ENCODE data around the gene RAB11FIP4. TPM values are rescaled to one million over a fixed set of nuclear protein-coding genes. Genes with fewer than 3 reads are reported as not detected.

RAB11FIP4 gene
- total and polyA plus RNA-seq, 9 of the 15 experiments (the other 6 are each of a cell fraction or from before 2014, with no cell fraction given) = 0.62 to 16.6 (median 8.9) TPM

GRCh38 chr17:31457391-31458234 lies 66.1 kb downstream of the RAB11FIP4 start (continued):
- TF ChIP-seq KHSRP (IDR thresholded peaks at IDR 0.05) (no peak), MIER1 (IDR thresholded peaks at IDR 0.05; ENCODE audit: low read depth) (no peak), SNAPC5 (CRISPR knock-in tag; IDR thresholded peaks at IDR 0.05) (no peak), TAF15 (IDR thresholded peaks at IDR 0.05; ENCODE audit: low read depth, low read length) (no peak), RBM15 (IDR thresholded peaks at IDR 0.05; ENCODE audit: insufficient read depth, low read length) (no peak), NBN (IDR thresholded peaks at IDR 0.05; ENCODE audit: low read depth) (no peak), ZFP1 (CRISPR knock-in tag; IDR thresholded peaks at IDR 0.05) (no peak), ATF6 (CRISPR knock-in tag; IDR thresholded peaks at IDR 0.05) (no peak), HNRNPUL1 (IDR thresholded peaks at IDR 0.05; ENCODE audit: low read length) (no peak), MAFG (tag; conservative IDR thresholded peaks at IDR 0.05) (no peak), CBFA2T2 (conservative IDR thresholded peaks at IDR 0.05) (no peak), RREB1 (CRISPR knock-in tag; IDR thresholded peaks at IDR 0.05) (no peak), KAT8 (IDR thresholded peaks at IDR 0.05; ENCODE audit: low read depth) (no peak), ZBTB7A (IDR thresholded peaks at IDR 0.05; ENCODE audit: borderline replicate concordance, control insufficient read depth, low read depth, low read length) (no peak; the same call in 1 of the 2 replicates), ZNF75A (CRISPR knock-in tag; IDR thresholded peaks at IDR 0.05) (no peak), ZNF740 (CRISPR knock-in tag; IDR thresholded peaks at IDR 0.05) (no peak), ZNF740 (tag; IDR thresholded peaks at IDR 0.05) (no peak), ZNF79 (CRISPR knock-in tag; IDR thresholded peaks at IDR 0.05; ENCODE audit: low read depth) (no peak)

Measured in K562 (cell line).